H9 (cell line): ENCODE results near the gene SLC2A9. TPM values are rescaled to one million over a fixed set of nuclear protein-coding genes. Genes with fewer than 3 reads are reported as not detected.

Experiments
- DNase-seq: peaks from one replicate; pipeline ENCODE4 v3.0.0-alpha.2; 2017
- H2AFZ ChIP-seq: one replicate; pipeline ENCODE4 v1.6.1; 2013; ENCODE audit warnings: mild to moderate bottlenecking, low read length, control low read depth, moderate library complexity
- H2AK5ac ChIP-seq: 2 replicates; pipeline ENCODE4 v1.6.1; 2013; ENCODE audit warnings: low read length, control low read depth, mixed read lengths; ENCODE audit not compliant: insufficient read length
- H2BK120ac ChIP-seq: one replicate; pipeline ENCODE4 v1.6.1; 2013; ENCODE audit warnings: low read depth, mild to moderate bottlenecking, low read length, control low read depth, inconsistent platforms; ENCODE audit not compliant: poor library complexity, severe bottlenecking
- H2BK12ac ChIP-seq: 2 replicates; pipeline ENCODE4 v1.6.1; 2013; ENCODE audit warnings: low read length, control low read depth, mixed read lengths, low read depth; ENCODE audit not compliant: insufficient read length
- H2BK15ac ChIP-seq: 2 replicates; pipeline ENCODE4 v1.6.1; 2013; ENCODE audit warnings: low read depth, low read length, control low read depth
- H2BK20ac ChIP-seq: one replicate; pipeline ENCODE4 v1.6.1; 2013; ENCODE audit warnings: low read depth, mild to moderate bottlenecking, low read length, control low read depth, inconsistent platforms; ENCODE audit not compliant: poor library complexity, severe bottlenecking
- H2BK5ac ChIP-seq: 2 replicates; pipeline ENCODE4 v1.6.1; 2013; ENCODE audit warnings: low read length, control low read depth, mixed read lengths; ENCODE audit not compliant: insufficient read length
- H3K14ac ChIP-seq: 2 replicates; pipeline ENCODE4 v1.6.1; 2013; ENCODE audit warnings: low read length, control low read depth; ENCODE audit not compliant: insufficient read depth
- H3K18ac ChIP-seq: 2 replicates; pipeline ENCODE4 v1.6.1; 2013; ENCODE audit warnings: low read depth, mild to moderate bottlenecking, mixed read lengths, low read length, control low read depth; ENCODE audit not compliant: insufficient read length
- H3K23ac ChIP-seq: 2 replicates; pipeline ENCODE4 v1.6.1; 2013; ENCODE audit warnings: low read length, control low read depth, mixed read lengths, low read depth; ENCODE audit not compliant: insufficient read length
- H3K23me2 ChIP-seq: 2 replicates; pipeline ENCODE4 v1.6.1; 2013; ENCODE audit warnings: low read depth, mild to moderate bottlenecking, mixed read lengths, low read length, control low read depth; ENCODE audit not compliant: insufficient read length, poor library complexity, severe bottlenecking
- H3K27ac ChIP-seq: 2 replicates; pipeline ENCODE4 v1.5.1; 2013; ENCODE audit warnings: low read length, control low read depth, mixed read lengths, low read depth; ENCODE audit not compliant: insufficient read length
- H3K27me3 ChIP-seq: 2 replicates; pipeline ENCODE4 v1.6.1; 2013; ENCODE audit warnings: low read length, control low read depth, inconsistent platforms; ENCODE audit not compliant: insufficient read depth
- H3K4ac ChIP-seq: 2 replicates; pipeline ENCODE4 v1.6.1; 2013; ENCODE audit warnings: low read depth, mild to moderate bottlenecking, control low read depth, inconsistent platforms, low read length, moderate library complexity
- H3K4me1 ChIP-seq: 2 replicates; pipeline ENCODE4 v1.6.1; 2013; ENCODE audit warnings: low read length, control low read depth, inconsistent platforms; ENCODE audit not compliant: insufficient read depth
- H3K4me2 ChIP-seq: 2 replicates; pipeline ENCODE4 v1.6.1; 2013; ENCODE audit warnings: low read length, control low read depth, mixed read lengths; ENCODE audit not compliant: insufficient read length, insufficient read depth
- H3K56ac ChIP-seq: 2 replicates; pipeline ENCODE4 v1.6.1; 2013; ENCODE audit warnings: low read depth, mild to moderate bottlenecking, mixed read lengths, low read length, control low read depth; ENCODE audit not compliant: insufficient read length
- H3K79me1 ChIP-seq: 2 replicates; pipeline ENCODE4 v1.6.1; 2013; ENCODE audit warnings: low read depth, mild to moderate bottlenecking, moderate library complexity, low read length, control low read depth, inconsistent platforms; ENCODE audit not compliant: insufficient read depth, poor library complexity, severe bottlenecking
- H3K79me2 ChIP-seq: 2 replicates; pipeline ENCODE4 v1.6.1; 2013; ENCODE audit warnings: low read length, control low read depth, inconsistent platforms; ENCODE audit not compliant: insufficient read depth
- H3K9ac ChIP-seq: 2 replicates; pipeline ENCODE4 v1.6.1; 2013; ENCODE audit warnings: low read length, control low read depth, mixed read lengths; ENCODE audit not compliant: insufficient read length; ENCODE audit errors: extremely low read depth
- H3K9me3 ChIP-seq: one replicate; pipeline ENCODE4 v1.6.1; 2013; ENCODE audit warnings: low read depth, low read length, inconsistent platforms; ENCODE audit not compliant: control insufficient read depth
- H3T11ph ChIP-seq: one replicate; pipeline ENCODE4 v1.6.1; 2013; ENCODE audit warnings: mild to moderate bottlenecking, low read length, control low read depth, inconsistent platforms
- H4K20me1 ChIP-seq: one replicate; pipeline ENCODE4 v1.6.1; 2013; ENCODE audit not compliant: control insufficient read depth, insufficient read length, insufficient read depth
- H4K5ac ChIP-seq: 2 replicates; pipeline ENCODE4 v1.6.1; 2013; ENCODE audit warnings: low read depth, mild to moderate bottlenecking, mixed read lengths, low read length, control low read depth; ENCODE audit not compliant: insufficient read length
- H4K8ac ChIP-seq: replicated peaks from 2 replicates; pipeline ENCODE4 v1.6.1; 2013; ENCODE audit warnings: low read length, control low read depth, mixed read lengths, low read depth; ENCODE audit not compliant: insufficient read length
- H4K91ac ChIP-seq: 2 replicates; pipeline ENCODE4 v1.6.1; 2013; ENCODE audit warnings: low read depth, mild to moderate bottlenecking, moderate library complexity, mixed read lengths, low read length, control low read depth; ENCODE audit not compliant: insufficient read length
- H3K27ac Mint-ChIP-seq, 3 experiments: 2 replicates in 2 of 3; 3 replicates in 1 of 3; pipeline ENCODE4 v1.8.0; 2020 to 2021; ENCODE audit warnings: mixed read lengths in 3 of 3, mild to moderate bottlenecking in 1 of 3, moderate library complexity in 1 of 3
- H3K27me3 Mint-ChIP-seq: 2 replicates; pipeline ENCODE4 v1.8.0; 2021; ENCODE audit warnings: low read depth, mild to moderate bottlenecking, moderate library complexity, mixed read lengths
- H3K36me3 Mint-ChIP-seq, 3 experiments: 2 replicates in 2 of 3; 3 replicates in 1 of 3; pipeline ENCODE4 v1.8.0; 2020 to 2021; ENCODE audit warnings: low read depth in 3 of 3, mixed read lengths in 3 of 3; ENCODE audit not compliant: insufficient read depth in 1 of 3
- H3K4me1 Mint-ChIP-seq, 2 experiments: 2 replicates each; pipeline ENCODE4 v1.8.0; 2020; ENCODE audit warnings: mixed read lengths in 2 of 2
- H3K4me3 Mint-ChIP-seq, 2 experiments: 2 replicates in 1 of 2; 3 replicates in 1 of 2; pipeline ENCODE4 v1.8.0; 2020 to 2021; ENCODE audit warnings: mild to moderate bottlenecking in 2 of 2, mixed read lengths in 2 of 2, moderate library complexity in 1 of 2
- H3K9me3 Mint-ChIP-seq, 2 experiments: 2 replicates in 1 of 2; 3 replicates in 1 of 2; pipeline ENCODE4 v1.8.0; 2020; ENCODE audit warnings: mild to moderate bottlenecking in 2 of 2, mixed read lengths in 2 of 2, moderate library complexity in 1 of 2
- CTCF ChIP-seq: fragments of 200-600 bp; sonication (generic); conservative IDR thresholded peaks from 3 replicates; pipeline ENCODE4 v1.8.0; 2021; ENCODE audit warnings: antibody characterized with exemption, mild to moderate bottlenecking
- WGBS: extraction: QIAGEN DNeasy Blood & Tissue Kit; methylation state at CpG from one replicate; pipeline ENCODE4 v1.1.7; 2013; ENCODE audit warnings: missing lambda C conversion rate, low lambda C conversion rate, mixed read lengths; ENCODE audit not compliant: insufficient read length; ENCODE audit errors: extremely low coverage; 5-methylcytosine and 5-hydroxymethylcytosine counted together
- total RNA-seq: library from RNA; stranded (reverse); gene quantifications from 2 replicates; pipeline ENCODE4 v1.2.1, GENCODE V29; 2021

The SLC2A9 gene
- total RNA-seq, 1 experiment from 2014 or later, result 0.79 TPM

- Histone ChIP-seq H3K23ac (no peak overlapping the region), H2AK5ac (no peak overlapping the region), H3T11ph (no peak overlapping the region), H4K5ac (no peak overlapping the region), H3K79me2 (no peaks in the 10 kb centered on the region), H2BK120ac (no peak overlapping the region), H3K27ac (no peak overlapping the region), H3K79me1 (no peaks in the 10 kb centered on the region), H4K91ac (no peak overlapping the region), H4K20me1 (no peaks in the 10 kb centered on the region), H3K4me2 (no peak overlapping the region), H2BK15ac (no peak overlapping the region), H3K9ac (no peak overlapping the region), H3K27me3 (no peaks in the 10 kb centered on the region), H4K8ac (no peak overlapping the region), H3K9me3 (no peaks in the 10 kb centered on the region), H3K18ac (no peak overlapping the region), H2BK5ac (no peak overlapping the region), H3K14ac (no peak overlapping the region), H3K4ac (no peak overlapping the region), H2AFZ (no peak overlapping the region), H3K56ac (no peak overlapping the region), H2BK12ac (no peak overlapping the region), H3K23me2 (no peaks in the 10 kb centered on the region), H2BK20ac (no peak overlapping the region), H3K4me1 (no peaks in the 10 kb centered on the region)
- no peak for DNase-seq
- H3K36me3 Mint-ChIP-seq, result no peaks in the 10 kb centered on the region
- H3K4me1 Mint-ChIP-seq, result peaks cover 7 to 14% of the 10 kb centered on the region in 2 experiments; a peak in 3 of 4 replicates
- TF ChIP-seq CTCF, result no peak
- no CpG with 5 or more reads among the region's 3 CpGs for WGBS
- peaks cover 3% of the 10 kb centered on the region for H3K27me3 Mint-ChIP-seq
- H3K9me3 Mint-ChIP-seq, result no peaks in the 10 kb centered on the region
- no peak overlapping the region; a peak in 1 of 7 replicates for H3K27ac Mint-ChIP-seq
- H3K4me3 Mint-ChIP-seq, result no peak overlapping the region
These were observed 11.3 kb downstream of the SLC2A9 start for GRCh38 chr4:10009861-10010500.
